ENCODE data around the gene SIL1. TPM values are rescaled to one million over a fixed set of nuclear protein-coding genes. Genes with fewer than 3 reads are reported as not detected.

SIL1 gene
- total and polyA plus RNA-seq, 2 of the 8 experiments (the other 6 are each of a cell fraction or from before 2014, with no cell fraction given) = 8.3 to 12.8 TPM

DNA sequence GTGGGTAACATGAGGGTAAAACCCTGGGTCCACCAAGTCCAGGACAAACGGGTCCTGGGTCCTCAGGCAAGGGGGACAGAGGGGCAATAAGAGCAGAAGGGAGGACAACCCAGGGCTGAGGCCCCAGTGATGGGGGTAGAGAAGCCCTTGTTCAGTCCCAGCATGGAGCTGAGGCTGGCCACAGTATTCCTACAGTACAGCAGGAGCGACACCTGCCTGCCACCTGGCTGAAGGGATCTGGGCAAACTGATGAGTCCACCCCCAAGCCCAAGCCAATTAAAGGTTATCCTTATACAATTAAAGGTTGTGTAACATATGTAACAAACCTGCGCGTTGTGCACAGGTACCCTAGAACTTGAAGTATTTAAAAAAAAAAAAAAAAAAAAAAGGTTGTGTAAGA is 225.3 kb downstream of the SIL1 start:
- Histone ChIP-seq H2AFZ (ENCODE audit: low read length) (no peak overlapping the region), H3K4me3 (ENCODE audit: extremely low read depth in 1 of 4, insufficient read depth in 2 of 4, low read depth in 3 of 4, low read length in 4 of 4) (no peak overlapping the region), H3K27ac (ENCODE audit: low read depth, low read length) (no peak overlapping the region), H2AK5ac (ENCODE audit: low read depth, low read length) (no peak overlapping the region), H4K20me1 (replicated peaks in 1 of 2; ENCODE audit: control insufficient read depth in 1 of 2, insufficient read depth in 2 of 2, low read length in 2 of 2) (no peaks in the 10 kb centered on the region), H3K36me3 (ENCODE audit: control insufficient read depth in 2 of 4, insufficient read depth in 4 of 4, low read length in 3 of 4) (no peaks in the 10 kb centered on the region), H3K4ac (replicated peaks; ENCODE audit: insufficient read length, low read depth, low read length) (no peak overlapping the region), H3K4me2 (ENCODE audit: insufficient read depth in 1 of 2, low read depth in 2 of 2, low read length in 2 of 2) (no peak overlapping the region), H3K23me2 (ENCODE audit: low read depth, low read length) (no peaks in the 10 kb centered on the region), H2BK15ac (ENCODE audit: low read length) (no peak overlapping the region), H3K79me2 (ENCODE audit: control insufficient read depth in 1 of 2, insufficient read depth in 2 of 2, low read length in 2 of 2) (no peaks in the 10 kb centered on the region), H3K9me3 (ENCODE audit: insufficient read depth in 2 of 2, low read depth in 1 of 2, low read length in 1 of 2) (no peaks in the 10 kb centered on the region), H3K9ac (replicated peaks in 1 of 4; ENCODE audit: extremely low read depth in 1 of 4, low read depth in 3 of 4, low read length in 3 of 4) (no peak overlapping the region), H2BK20ac (ENCODE audit: low read length) (no peak overlapping the region), H3K18ac (ENCODE audit: extremely low read depth, low read length) (no peak overlapping the region), H2BK5ac (ENCODE audit: low read depth, low read length) (no peak overlapping the region), H3K79me1 (ENCODE audit: low read depth, low read length) (no peaks in the 10 kb centered on the region), H2BK120ac (replicated peaks; ENCODE audit: low read depth, low read length) (no peak overlapping the region), H2BK12ac (ENCODE audit: low read depth, low read length) (no peak overlapping the region), H4K91ac (replicated peaks; ENCODE audit: insufficient read length, low read length) (no peak overlapping the region), H3K27me3 (replicated peaks in 1 of 4; ENCODE audit: control insufficient read depth in 3 of 4, extremely low read depth in 1 of 4, insufficient read depth in 3 of 4, low read length in 3 of 4) (no peaks in the 10 kb centered on the region; a peak in 2 of 7 replicates), H4K5ac (ENCODE audit: insufficient read length, low read depth, low read length) (no peak overlapping the region), H3K56ac (replicated peaks; ENCODE audit: insufficient read length, low read depth, low read length) (no peak overlapping the region), H3K23ac (ENCODE audit: insufficient read length) (no peak overlapping the region), H4K8ac (ENCODE audit: extremely low read depth, insufficient read depth, low read length) (no peak overlapping the region), H3K4me1 (replicated peaks in 1 of 4; ENCODE audit: control insufficient read depth in 3 of 4, insufficient read depth in 4 of 4, low read length in 3 of 4) (no peaks in the 10 kb centered on the region; a peak in 2 of 7 replicates), H3K14ac (ENCODE audit: insufficient read length) (no peak overlapping the region)
- WGBS, 2 experiments (ENCODE audit: extremely low coverage in 1 of 2, insufficient coverage in 1 of 2, insufficient read length in 1 of 2, insufficient replicate concordance in 2 of 2, low coverage in 1 of 2, low lambda C conversion rate in 2 of 2, missing lambda C conversion rate in 1 of 2) = 73% methylated on average over 4 of the region's 4 CpGs; no CpG with 5 or more reads in 1 of the 2 experiments
- ChIA-PET CTCF (ENCODE audit: partially characterized antibody) (interaction anchor here (0.6 to 7.7 kb wide), 19 partner anchors 10 to 826 kb away, joined by 3 to 39 read pairs (median 5); no protein-coding TSS in a partner anchor), POLR2A (ENCODE audit: partially characterized antibody) (interaction anchor here (0.6 to 1.0 kb wide), 2 partner anchors 13 to 462 kb away, joined by 3 read pairs; no protein-coding TSS in a partner anchor)
- TF ChIP-seq, protein P1, sequence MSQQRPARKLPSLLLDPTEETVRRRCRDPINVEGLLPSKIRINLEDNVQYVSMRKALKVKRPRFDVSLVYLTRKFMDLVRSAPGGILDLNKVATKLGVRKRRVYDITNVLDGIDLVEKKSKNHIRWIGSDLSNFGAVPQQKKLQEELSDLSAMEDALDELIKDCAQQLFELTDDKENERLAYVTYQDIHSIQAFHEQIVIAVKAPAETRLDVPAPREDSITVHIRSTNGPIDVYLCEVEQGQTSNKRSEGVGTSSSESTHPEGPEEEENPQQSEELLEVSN (IDR thresholded peaks at IDR 0.05) = no peak
- no peak for TF ChIP-seq JUN (IDR thresholded peaks at IDR 0.05; ENCODE audit: low read depth, low read length)
- TF ChIP-seq, protein P2, sequence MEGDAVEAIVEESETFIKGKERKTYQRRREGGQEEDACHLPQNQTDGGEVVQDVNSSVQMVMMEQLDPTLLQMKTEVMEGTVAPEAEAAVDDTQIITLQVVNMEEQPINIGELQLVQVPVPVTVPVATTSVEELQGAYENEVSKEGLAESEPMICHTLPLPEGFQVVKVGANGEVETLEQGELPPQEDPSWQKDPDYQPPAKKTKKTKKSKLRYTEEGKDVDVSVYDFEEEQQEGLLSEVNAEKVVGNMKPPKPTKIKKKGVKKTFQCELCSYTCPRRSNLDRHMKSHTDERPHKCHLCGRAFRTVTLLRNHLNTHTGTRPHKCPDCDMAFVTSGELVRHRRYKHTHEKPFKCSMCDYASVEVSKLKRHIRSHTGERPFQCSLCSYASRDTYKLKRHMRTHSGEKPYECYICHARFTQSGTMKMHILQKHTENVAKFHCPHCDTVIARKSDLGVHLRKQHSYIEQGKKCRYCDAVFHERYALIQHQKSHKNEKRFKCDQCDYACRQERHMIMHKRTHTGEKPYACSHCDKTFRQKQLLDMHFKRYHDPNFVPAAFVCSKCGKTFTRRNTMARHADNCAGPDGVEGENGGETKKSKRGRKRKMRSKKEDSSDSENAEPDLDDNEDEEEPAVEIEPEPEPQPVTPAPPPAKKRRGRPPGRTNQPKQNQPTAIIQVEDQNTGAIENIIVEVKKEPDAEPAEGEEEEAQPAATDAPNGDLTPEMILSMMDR (IDR thresholded peaks at IDR 0.05; ENCODE audit: control extremely low read depth in 1 of 3, insufficient read depth in 1 of 3, low read depth in 1 of 3, low read length in 3 of 3) = peak; percentile 67 to 69 (median 68)
- TF ChIP-seq RAD21 (IDR thresholded peaks at IDR 0.05 in 1 of 2, conservative IDR thresholded peaks at IDR 0.05 in 1 of 2; ENCODE audit: low read depth in 2 of 2, low read length in 2 of 2) = peak; percentile 82 to 86
- no peak for TF ChIP-seq ASH2L (IDR thresholded peaks at IDR 0.05; ENCODE audit: low read length)
- no peak for FAIRE-seq
- DNase-seq (ENCODE audit: low read depth in 1 of 2, low spot score in 2 of 2) = no peak
